GM18498 (cell line): ENCODE results near the gene SCN9A.

ENCODE experiments used
- ATAC-seq: cut with Tn5 transposase; IDR thresholded peaks from one replicate; pipeline ENCODE4 v1.9.1; 2021; ENCODE audit warnings: mild to moderate bottlenecking, moderate library complexity; ENCODE audit not compliant: unreplicated experiment

Gene SCN9A

GRCh38 chr2:166184789-166185188 lies 191.0 kb downstream of the SCN9A start:
- ATAC-seq: no peak

- ATAC-seq: no peak
Observed at GRCh38 chr2:166181813-166182154, 194.0 kb downstream of the SCN9A start.

- ATAC-seq: peak; percentile 96
Observed at GRCh38 chr2:166180951-166181812, 194.6 kb downstream of the SCN9A start.

GRCh38 chr2:166179201-166179600 lies 196.5 kb downstream of the SCN9A start:
- no peak for ATAC-seq

- no peak for ATAC-seq
Observed at GRCh38 chr2:166173263-166173662, 202.5 kb downstream of the SCN9A start.

GRCh38 chr2:166171216-166171615 lies 204.5 kb downstream of the SCN9A start:
- no peak for ATAC-seq

- no peak for ATAC-seq
Observed at GRCh38 chr2:166170356-166170755, 205.4 kb downstream of the SCN9A start.

- no peak for ATAC-seq
Observed at GRCh38 chr2:166167449-166167848, 208.3 kb downstream of the SCN9A start.

- no peak for ATAC-seq
Observed at GRCh38 chr2:166163775-166164174, 212.0 kb downstream of the SCN9A start.

- ATAC-seq: no peak
Observed at GRCh38 chr2:166158546-166158945, 217.2 kb downstream of the SCN9A start.

GRCh38 chr2:166157578-166157977 lies 218.2 kb downstream of the SCN9A start:
- no peak for ATAC-seq

- ATAC-seq: no peak
Observed at GRCh38 chr2:166156985-166157490, 218.7 kb downstream of the SCN9A start.

- ATAC-seq: no peak
Observed at GRCh38 chr2:166155589-166155988, 220.2 kb downstream of the SCN9A start.

GRCh38 chr2:166154685-166155338 lies 220.9 kb downstream of the SCN9A start:
- ATAC-seq: no peak

- no peak for ATAC-seq
Observed at GRCh38 chr2:166152064-166152463, 223.7 kb downstream of the SCN9A start.

GRCh38 chr2:166148500-166149400 lies 227.0 kb downstream of the SCN9A start:
- no peak for ATAC-seq

GRCh38 chr2:166147883-166148282 lies 227.9 kb downstream of the SCN9A start:
- ATAC-seq: no peak
